T-helper 17 cell (primary cell): Measurements from ENCODE around the gene CDNF. TPM values are rescaled to one million over a fixed set of nuclear protein-coding genes. Genes with fewer than 3 reads are reported as not detected.
A peak's percentile ranks its signal among the peaks of the same experiment; 100 is the strongest.
"Not testable (repeated sequence)": the region's sequence is repeated elsewhere in the genome, so short reads cannot be mapped to it uniquely, and the experiment has no call there.

Experiments
- ATAC-seq: fragments of 150-1000 bp; cut with Tn5 transposase; 2 replicates; pipeline ENCODE4 v1.10.0; 2021; ENCODE audit warnings: mild to moderate bottlenecking, moderate library complexity
- DNase-seq, 3 donors: peaks; one replicate each; pipeline versions ENCODE4 v3.0.0 to v3.0.0-alpha.2; 2020 to 2021
- H3K9me3 ChIP-seq: one replicate; pipeline ENCODE4 v1.7.0; 2013; ENCODE audit warnings: low read length, mild to moderate bottlenecking; ENCODE audit not compliant: control insufficient read depth, poor library complexity, severe bottlenecking
- H3K27ac Mint-ChIP-seq: one replicate; pipeline ENCODE4 v1.8.0; 2022; ENCODE audit warnings: mild to moderate bottlenecking, moderate library complexity, mixed read lengths
- H3K27me3 Mint-ChIP-seq: one replicate; pipeline ENCODE4 v1.8.0; 2022; ENCODE audit warnings: mixed read lengths
- H3K36me3 Mint-ChIP-seq: one replicate; pipeline ENCODE4 v1.8.0; 2022; ENCODE audit warnings: low read depth, mixed read lengths
- H3K4me1 Mint-ChIP-seq: one replicate; pipeline ENCODE4 v1.8.0; 2022; ENCODE audit warnings: mild to moderate bottlenecking, mixed read lengths
- H3K4me3 Mint-ChIP-seq: one replicate; pipeline ENCODE4 v1.8.0; 2022; ENCODE audit warnings: mild to moderate bottlenecking, moderate library complexity, mixed read lengths
- total RNA-seq, 4 donors: library from RNA in 2 of 4; stranded (reverse) in 2 of 4; gene quantifications; one replicate each; pipeline ENCODE4 v1.2.3 and lab custom pipeline; 2022 to 2026

Gene CDNF
- total RNA-seq, 2 donors from 2014 or later: 0.62 to 3.2 TPM

DNA sequence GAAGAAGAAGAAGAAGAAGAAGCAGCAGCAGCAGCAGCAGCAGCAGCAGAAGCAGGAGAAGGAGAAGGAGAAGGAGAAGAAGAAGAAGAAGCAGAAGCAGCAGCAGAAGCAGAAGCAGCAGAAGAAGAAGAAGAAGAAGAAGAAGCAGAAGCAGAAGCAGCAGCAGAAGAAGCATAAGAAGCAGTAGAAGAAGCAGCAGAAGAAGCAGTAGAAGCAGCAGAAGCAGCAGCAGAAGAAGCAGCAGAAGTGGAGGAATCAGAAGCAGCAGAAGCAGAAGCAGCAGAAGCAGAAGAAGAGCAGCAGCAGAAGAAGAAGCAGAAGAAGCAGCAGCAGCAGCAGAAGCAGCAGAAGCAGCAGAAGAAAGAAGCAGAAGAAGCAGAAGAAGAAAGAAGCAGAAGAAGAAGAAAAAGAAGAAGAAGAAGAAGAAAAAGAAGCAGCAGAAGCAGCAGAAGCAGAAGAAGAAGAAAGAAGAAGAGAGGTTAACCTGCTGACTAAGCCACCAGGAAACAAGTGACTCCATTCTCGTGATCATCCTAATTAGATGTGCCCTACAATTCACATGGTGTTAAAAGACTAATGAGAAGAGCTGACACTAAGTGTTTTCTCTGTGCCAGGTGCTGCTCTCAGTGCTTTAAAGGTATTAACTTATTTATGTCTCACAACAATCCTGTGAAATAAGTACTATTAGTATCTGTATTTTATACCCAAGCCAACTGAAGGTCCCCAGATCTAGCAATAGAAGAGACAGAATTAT lies 11.6 kb downstream of the CDNF start:
- Mint-ChIP-seq H3K27me3 (peaks cover 5% of the 10 kb centered on the region), H3K4me3 (peak overlapping the region; percentile 31), H3K27ac (peak overlapping the region; percentile 57), H3K36me3 (peaks cover 2% of the 10 kb centered on the region), H3K4me1 (peaks cover 16% of the 10 kb centered on the region)
- no peaks in the 10 kb centered on the region for H3K9me3 ChIP-seq
- DNase-seq (no peak), ATAC-seq (no peak)

DNA sequence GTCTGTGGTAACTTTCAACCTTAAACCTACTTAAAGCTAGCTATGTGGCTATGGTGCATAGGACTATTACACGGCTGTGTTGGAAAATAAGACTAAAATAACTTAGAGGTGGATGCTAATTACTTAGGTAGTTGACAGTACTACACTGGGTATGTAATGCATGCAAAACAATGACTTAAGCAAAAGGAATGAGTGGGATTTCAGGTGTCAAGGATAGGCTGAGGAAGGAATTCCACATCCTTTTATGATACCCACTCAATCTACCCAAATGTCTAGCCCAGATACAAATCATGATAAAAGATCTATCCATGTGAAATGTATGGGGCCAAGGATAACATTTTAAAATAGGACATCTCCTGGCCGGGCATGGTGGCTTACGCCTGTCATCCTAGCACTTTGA lies 13.9 kb downstream of the CDNF start:
- no peak for DNase-seq
- H3K4me3 Mint-ChIP-seq: no peak overlapping the region
- no peak for ATAC-seq
- no peak overlapping the region for H3K27ac Mint-ChIP-seq
- peaks cover 16% of the 10 kb centered on the region for H3K4me1 Mint-ChIP-seq
- no peaks in the 10 kb centered on the region for H3K9me3 ChIP-seq
- H3K27me3 Mint-ChIP-seq: peaks cover 5% of the 10 kb centered on the region
- H3K36me3 Mint-ChIP-seq: peaks cover 2% of the 10 kb centered on the region

DNA sequence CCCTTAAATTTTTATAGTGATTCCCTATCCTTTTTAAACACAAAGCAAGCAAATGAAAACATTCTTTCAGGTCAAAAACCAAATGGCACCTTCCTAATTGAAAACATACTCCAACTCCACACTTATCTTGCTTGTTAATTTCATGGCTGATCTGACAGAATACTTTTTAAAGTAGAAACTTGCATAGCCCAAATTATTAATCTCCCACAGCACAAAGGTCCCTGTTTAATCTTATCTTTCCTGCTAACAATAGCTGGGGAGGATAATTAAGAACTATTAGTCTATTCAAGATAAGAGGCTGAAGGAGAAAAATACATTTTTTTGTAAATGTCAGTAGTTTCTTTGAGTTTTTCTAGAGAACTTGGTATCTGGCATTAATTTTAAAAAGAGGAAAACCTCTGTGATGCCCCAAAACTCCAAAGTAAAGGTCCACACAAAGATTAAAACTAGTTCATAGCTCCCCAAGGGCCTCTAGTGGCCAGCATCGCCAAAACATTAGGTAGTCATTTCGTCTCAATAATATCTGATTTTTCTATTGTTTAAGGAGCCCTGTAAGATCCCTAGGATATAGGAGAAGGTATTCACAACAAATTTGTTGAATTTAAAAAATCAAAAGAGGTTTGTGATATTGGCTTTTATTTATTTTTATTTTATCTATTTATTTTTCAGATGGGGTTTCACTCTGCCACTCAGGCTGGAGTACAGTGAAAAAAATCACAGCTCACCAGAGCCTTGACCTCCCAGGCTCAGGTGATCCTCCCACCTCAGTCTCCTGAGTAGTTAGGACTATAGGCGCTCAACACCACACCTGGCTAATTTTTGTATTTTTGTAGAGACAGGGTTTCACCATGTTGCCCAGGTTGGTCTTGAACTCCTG lies 14.7 kb downstream of the CDNF start:
- DNase-seq: peak in 1 of 3 donors; percentile 24
- H3K36me3 Mint-ChIP-seq: peaks cover 2% of the 10 kb centered on the region
- ATAC-seq: peak; percentile 69
- peak overlapping the region; percentile 82 for H3K27ac Mint-ChIP-seq
- H3K9me3 ChIP-seq: no peaks in the 10 kb centered on the region
- peaks cover 5% of the 10 kb centered on the region for H3K27me3 Mint-ChIP-seq
- H3K4me1 Mint-ChIP-seq: peaks cover 16% of the 10 kb centered on the region
- H3K4me3 Mint-ChIP-seq: no peak overlapping the region

DNA sequence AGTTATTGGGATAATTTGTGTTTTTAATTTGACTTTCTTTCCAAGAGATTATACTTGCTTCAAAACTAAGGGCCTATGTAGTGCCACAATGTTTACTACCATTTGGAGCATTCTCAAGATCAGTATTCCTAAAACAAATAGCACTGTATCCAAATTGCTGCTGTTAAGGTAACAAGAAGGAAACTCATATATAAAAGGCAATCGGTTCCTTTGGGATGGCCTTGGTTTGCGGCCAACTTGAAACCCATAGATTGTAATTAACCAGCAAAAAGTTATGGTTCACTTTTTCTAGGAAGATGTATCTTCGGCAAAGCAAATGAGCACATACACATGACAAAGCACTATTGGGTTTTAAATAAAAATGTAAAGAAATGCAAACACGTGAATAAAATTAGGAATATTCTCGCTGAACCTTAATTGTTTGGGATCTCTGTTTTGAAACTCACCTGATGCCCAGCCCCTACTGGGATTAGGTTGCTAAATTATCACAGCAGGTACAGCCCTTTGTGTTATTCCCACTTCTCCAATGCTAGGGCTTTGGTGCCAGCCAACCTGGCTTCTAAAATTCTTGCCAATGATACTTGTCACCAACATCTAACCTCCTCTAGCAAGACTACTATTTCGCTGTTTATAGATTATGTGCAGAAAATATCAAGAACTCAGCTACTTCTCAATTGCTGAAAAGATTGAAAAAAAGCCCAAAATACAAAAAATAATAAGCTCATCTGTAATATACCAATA lies 16.0 kb downstream of the CDNF start:
- peaks cover 2% of the 10 kb centered on the region for H3K36me3 Mint-ChIP-seq
- peaks cover 16% of the 10 kb centered on the region for H3K4me1 Mint-ChIP-seq
- ATAC-seq (no peak), DNase-seq (no peak)
- no peak overlapping the region for H3K4me3 Mint-ChIP-seq
- H3K27ac Mint-ChIP-seq: no peak overlapping the region
- no peaks in the 10 kb centered on the region for H3K9me3 ChIP-seq
- H3K27me3 Mint-ChIP-seq: peaks cover 5% of the 10 kb centered on the region

DNA sequence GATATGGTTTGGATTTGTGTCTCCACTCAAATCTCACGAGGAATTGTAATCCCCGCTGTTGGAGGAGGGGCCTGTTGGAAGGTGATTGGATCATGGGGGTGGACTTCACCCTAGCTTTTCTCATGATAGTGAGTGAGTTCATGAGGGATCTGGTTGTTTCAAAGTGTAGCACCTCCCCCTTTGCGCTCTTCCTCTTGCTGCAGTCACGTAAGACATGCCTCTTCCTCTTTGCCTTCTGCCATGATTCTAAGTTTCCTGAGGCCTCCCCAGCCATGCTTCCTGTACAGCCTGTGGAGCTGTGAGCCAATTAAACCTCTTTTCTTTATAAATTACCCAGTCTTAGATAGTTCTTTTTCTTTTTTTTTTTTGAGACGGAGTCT lies 17.1 kb downstream of the CDNF start:
- DNase-seq (no peak), ATAC-seq (no peak)
- peaks cover under 1% of the 10 kb centered on the region for H3K36me3 Mint-ChIP-seq
- H3K4me3 Mint-ChIP-seq: no peak overlapping the region
- no peak overlapping the region for H3K27ac Mint-ChIP-seq
- no peaks in the 10 kb centered on the region for H3K9me3 ChIP-seq
- H3K27me3 Mint-ChIP-seq: peaks cover 4% of the 10 kb centered on the region
- H3K4me1 Mint-ChIP-seq: peaks cover 9% of the 10 kb centered on the region

DNA sequence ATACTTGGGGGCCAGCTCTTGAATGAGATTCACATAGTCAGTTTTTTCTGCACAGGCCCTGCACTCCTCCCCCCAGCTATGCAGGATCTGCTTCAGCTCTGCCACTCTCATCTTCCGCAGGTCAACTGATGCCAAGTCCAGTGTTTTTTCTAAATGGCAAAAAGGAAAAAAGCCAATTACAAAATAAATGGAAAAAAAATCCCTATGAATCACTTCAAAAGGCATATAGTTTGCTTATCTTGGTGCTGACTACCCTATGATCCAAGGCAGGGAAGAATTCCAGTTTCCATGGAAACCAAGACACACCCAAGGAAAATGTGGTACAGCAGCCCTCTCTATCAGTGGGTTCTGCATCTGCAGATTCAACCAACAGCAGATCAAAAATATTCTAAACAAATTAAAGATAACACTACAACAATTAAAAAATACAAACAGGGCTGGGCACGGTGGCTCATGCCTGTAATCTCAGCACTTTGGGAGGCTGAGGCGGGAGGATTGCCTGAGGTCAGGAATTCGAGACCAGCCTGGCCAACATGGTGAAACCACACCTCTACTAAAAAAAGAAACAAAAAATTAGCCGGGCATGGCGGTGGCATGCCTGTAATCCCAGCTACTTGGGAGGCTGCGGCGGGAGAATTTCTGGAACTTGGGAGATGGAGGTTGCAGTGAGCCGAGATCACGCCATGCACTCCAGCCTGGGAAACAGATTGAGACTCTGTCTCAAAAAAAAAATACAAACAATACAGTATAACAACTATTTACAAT lies 17.6 kb downstream of the CDNF start:
- H3K4me1 Mint-ChIP-seq: peaks cover 4% of the 10 kb centered on the region
- no peak overlapping the region for H3K27ac Mint-ChIP-seq
- ATAC-seq (no peak), DNase-seq (no peak)
- no peaks in the 10 kb centered on the region for H3K9me3 ChIP-seq
- no peaks in the 10 kb centered on the region for H3K36me3 Mint-ChIP-seq
- no peak overlapping the region for H3K4me3 Mint-ChIP-seq
- H3K27me3 Mint-ChIP-seq: no peaks in the 10 kb centered on the region

DNA sequence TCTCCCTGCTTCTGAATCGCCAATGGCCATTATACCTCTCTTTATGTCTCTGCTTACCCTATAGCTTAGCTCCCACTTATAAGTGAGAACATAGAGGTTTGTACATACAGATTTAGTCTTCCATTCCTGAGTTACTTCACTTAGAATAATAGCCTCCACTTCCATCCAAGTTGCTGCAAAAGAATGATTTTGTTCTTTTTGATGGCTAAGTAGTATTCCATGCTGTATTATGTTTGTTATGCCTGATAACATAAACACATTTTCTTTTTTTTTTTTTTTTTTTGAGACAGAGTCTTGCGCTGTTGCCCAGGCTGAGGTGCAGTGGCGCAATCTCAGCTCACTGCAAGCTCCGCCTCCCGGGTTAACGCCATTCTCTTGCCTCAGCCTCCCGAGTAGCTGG lies 21.1 kb downstream of the CDNF start:
- not testable (repeated sequence) for H3K4me3 Mint-ChIP-seq

DNA sequence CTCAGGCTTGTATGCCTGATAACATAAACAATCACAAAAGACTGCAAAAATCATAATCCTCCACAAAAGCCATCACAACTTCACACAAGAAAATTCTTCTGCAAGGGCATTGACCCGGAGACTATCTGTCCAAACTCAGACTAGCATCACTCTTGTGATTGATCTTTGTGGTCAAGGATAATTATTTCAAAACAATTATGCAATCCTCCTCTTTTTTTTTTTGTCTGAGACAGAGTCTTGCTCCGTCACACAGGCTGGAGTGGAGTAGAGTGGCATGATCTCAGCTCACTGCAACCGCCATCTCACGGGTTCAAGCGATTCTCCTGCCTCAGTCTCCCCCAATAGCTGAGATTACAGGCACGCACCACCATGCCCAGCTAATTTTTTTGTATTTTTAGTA lies 22.2 kb downstream of the CDNF start:
- H3K27me3 Mint-ChIP-seq: no peaks in the 10 kb centered on the region
- no peak for ATAC-seq
- no peak overlapping the region for H3K27ac Mint-ChIP-seq
- H3K4me1 Mint-ChIP-seq: peaks cover 9% of the 10 kb centered on the region
- no peaks in the 10 kb centered on the region for H3K36me3 Mint-ChIP-seq
- no peak for DNase-seq
- H3K4me3 Mint-ChIP-seq: no peak overlapping the region
- no peaks in the 10 kb centered on the region for H3K9me3 ChIP-seq

More for the DNA sequence above, 21.1 kb downstream of the CDNF start:
- ATAC-seq, H3K27ac Mint-ChIP-seq, H3K4me1 Mint-ChIP-seq, DNase-seq, H3K27me3 Mint-ChIP-seq, H3K36me3 Mint-ChIP-seq, H3K9me3 ChIP-seq: not testable (repeated sequence)

DNA sequence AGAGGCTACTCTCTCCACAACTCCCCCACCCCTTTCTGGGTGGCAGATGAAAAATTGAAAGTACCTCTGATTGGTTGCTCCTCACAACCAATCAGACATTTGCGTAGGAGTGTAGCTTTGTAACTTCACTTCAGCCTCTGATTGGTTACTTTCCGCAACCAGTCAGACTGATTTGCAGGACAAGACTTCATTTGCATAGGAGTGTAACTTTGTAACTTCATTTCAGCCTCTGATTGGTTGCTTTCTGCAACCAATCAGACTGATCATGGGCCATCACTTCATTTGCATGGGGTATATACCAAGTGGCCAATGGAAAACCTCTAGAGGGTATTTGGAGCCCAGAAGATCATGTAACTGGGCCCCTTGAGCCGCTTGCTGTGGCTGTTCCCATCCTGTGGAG lies 25.6 kb downstream of the CDNF start:
- Mint-ChIP-seq H3K27me3 (no peaks in the 10 kb centered on the region), H3K4me3 (no peak overlapping the region), H3K27ac (no peak overlapping the region), H3K4me1 (peaks cover 9% of the 10 kb centered on the region), H3K36me3 (no peaks in the 10 kb centered on the region)
- DNase-seq: no peak
- no peaks in the 10 kb centered on the region for H3K9me3 ChIP-seq
- peak; percentile 55 for ATAC-seq

DNA sequence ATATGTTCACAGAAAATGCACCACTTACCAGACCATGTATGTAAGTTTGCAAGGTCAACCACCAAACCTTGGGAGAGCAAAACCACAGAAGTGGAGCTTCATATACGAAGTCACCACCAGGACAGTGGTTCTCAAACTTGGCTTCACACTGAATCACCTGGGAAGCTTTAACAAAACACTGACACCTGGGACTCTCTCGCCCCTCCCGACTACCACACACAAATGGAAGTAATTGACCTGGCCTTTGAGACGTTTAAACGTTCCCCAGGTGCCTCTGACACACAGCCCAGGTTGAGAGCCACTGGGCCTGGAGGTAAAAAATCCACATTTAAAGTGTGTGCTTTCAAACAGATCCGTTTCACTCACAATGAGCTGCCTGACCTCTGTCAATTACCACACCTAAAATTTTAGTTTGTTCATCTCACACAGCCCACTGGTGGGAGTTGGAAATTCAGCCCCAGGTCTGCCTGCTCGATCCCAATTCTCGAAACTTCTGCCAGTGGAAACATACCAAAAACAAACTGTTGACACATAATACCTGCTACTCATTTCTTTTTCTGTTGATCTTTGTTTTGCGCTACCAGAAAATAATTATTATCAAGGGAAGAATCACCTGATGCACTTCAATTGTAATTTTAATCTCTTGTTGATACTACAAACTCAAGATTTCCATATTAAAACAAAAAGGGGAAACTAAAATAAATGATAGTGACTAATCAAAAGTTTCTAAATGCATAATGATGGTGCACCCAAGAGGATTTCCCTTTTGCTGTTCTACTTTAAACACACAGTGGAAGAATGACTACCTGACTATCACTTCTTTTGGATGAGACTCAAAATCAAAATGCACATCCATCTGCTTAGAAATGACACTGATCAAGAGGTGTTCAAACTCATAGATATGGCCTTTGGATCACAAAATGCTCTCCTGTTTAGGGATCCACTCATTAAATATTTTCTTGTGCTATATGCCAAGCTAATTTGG lies 26.6 kb downstream of the CDNF start:
- DNase-seq (no peak), ATAC-seq (no peak)
- no peaks in the 10 kb centered on the region for H3K27me3 Mint-ChIP-seq
- H3K4me1 Mint-ChIP-seq: peaks cover 9% of the 10 kb centered on the region
- peak overlapping the region; percentile 8 for H3K27ac Mint-ChIP-seq
- H3K9me3 ChIP-seq: no peaks in the 10 kb centered on the region
- no peak overlapping the region for H3K4me3 Mint-ChIP-seq
- no peaks in the 10 kb centered on the region for H3K36me3 Mint-ChIP-seq

DNA sequence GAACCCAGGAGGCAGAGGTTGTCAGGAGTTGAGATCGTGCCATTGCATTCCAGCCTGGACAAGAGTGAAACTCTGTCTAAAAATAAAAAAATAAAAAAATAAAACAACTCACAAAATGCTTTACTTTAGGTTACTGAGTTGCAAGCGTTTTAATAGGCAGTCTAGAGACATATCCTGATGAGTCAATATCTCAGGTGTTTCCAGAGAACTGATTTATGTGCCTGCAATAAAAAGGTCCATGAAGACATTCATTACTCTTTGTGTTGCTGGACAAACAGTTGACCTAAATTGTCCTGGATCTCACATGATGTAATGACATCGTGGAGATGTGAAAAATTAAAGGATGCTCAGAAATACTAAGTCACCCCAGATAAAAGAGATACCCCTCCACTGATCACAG lies 31.5 kb downstream of the CDNF start:
- no peaks in the 10 kb centered on the region for H3K9me3 ChIP-seq
- Mint-ChIP-seq H3K27me3 (peaks cover 5% of the 10 kb centered on the region), H3K36me3 (no peaks in the 10 kb centered on the region), H3K27ac (no peak overlapping the region), H3K4me3 (no peak overlapping the region), H3K4me1 (peaks cover 2% of the 10 kb centered on the region)
- no peak for ATAC-seq
- DNase-seq: no peak

DNA sequence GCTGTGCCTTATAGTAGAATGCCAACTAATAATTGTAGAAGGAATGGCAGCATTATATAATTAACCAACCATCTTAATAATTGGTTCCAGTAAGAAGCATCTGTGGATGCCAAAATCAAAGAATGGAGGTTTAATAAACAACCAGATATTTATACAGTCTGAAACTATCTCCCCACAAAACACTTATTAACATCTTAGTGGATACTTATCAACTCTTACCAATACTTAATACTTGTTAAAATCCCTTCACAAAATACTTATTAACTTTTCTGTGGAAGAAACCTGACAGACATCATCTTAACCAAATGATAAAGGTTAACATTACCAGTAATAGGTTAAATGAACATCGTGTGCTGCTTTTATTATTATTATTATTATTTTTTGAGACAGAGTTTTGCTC lies 34.0 kb downstream of the CDNF start:
- DNase-seq (no peak), ATAC-seq (no peak)
- Mint-ChIP-seq H3K4me1 (peaks cover 2% of the 10 kb centered on the region), H3K36me3 (no peaks in the 10 kb centered on the region), H3K4me3 (no peak overlapping the region), H3K27me3 (peaks cover 11% of the 10 kb centered on the region), H3K27ac (no peak overlapping the region)
- no peaks in the 10 kb centered on the region for H3K9me3 ChIP-seq
